Measurements from ENCODE around the gene PGRMC2. TPM values are rescaled to one million over a fixed set of nuclear protein-coding genes. Genes with fewer than 3 reads are reported as not detected.
A peak's percentile ranks its signal among the peaks of the same experiment; 100 is the strongest.

PGRMC2 gene
- total RNA-seq, 6 experiments from 2014 or later: 116 to 185 (median 129) TPM

GRCh38 chr4:128307123-128307571, 19.5 kb upstream of the PGRMC2 start:
- no peaks in the 10 kb centered on the region for H3K4me1 Mint-ChIP-seq (ENCODE audit: low read depth)
- no peaks in the 10 kb centered on the region for H3K9me3 Mint-ChIP-seq
- no peaks in the 10 kb centered on the region for H3K27me3 Mint-ChIP-seq (ENCODE audit: insufficient read depth)
- TF ChIP-seq, protein P1, sequence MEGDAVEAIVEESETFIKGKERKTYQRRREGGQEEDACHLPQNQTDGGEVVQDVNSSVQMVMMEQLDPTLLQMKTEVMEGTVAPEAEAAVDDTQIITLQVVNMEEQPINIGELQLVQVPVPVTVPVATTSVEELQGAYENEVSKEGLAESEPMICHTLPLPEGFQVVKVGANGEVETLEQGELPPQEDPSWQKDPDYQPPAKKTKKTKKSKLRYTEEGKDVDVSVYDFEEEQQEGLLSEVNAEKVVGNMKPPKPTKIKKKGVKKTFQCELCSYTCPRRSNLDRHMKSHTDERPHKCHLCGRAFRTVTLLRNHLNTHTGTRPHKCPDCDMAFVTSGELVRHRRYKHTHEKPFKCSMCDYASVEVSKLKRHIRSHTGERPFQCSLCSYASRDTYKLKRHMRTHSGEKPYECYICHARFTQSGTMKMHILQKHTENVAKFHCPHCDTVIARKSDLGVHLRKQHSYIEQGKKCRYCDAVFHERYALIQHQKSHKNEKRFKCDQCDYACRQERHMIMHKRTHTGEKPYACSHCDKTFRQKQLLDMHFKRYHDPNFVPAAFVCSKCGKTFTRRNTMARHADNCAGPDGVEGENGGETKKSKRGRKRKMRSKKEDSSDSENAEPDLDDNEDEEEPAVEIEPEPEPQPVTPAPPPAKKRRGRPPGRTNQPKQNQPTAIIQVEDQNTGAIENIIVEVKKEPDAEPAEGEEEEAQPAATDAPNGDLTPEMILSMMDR (IDR thresholded peaks at IDR 0.05): no peak
- no peak overlapping the region for H3K4me3 Mint-ChIP-seq
- H3K36me3 Mint-ChIP-seq (ENCODE audit: low read depth): no peaks in the 10 kb centered on the region
- H3K27ac Mint-ChIP-seq: no peak overlapping the region
- DNase-seq: no peak

DNA sequence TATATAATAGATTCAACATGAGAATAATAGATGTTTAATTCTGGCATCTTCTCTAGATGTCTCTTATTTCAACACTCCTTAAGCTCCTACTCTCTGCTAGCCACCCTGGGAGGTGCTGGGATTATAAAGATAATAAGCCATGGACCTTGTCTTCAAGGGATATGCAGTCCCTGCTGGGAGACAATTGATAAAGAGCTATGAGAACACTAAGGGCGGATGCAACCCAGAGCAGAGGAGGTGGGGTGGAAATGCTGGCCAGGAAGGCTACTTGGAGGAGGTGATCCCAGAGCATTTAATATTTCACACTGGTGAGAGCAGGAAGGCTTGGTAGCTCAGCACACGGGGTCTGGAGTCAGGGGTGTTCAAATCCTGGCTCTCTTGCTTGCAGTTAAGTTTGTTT, 18.3 kb upstream of the PGRMC2 start:
- TF ChIP-seq, protein P1 (IDR thresholded peaks at IDR 0.05): no peak
- H3K4me3 Mint-ChIP-seq: no peak overlapping the region
- H3K4me1 Mint-ChIP-seq (ENCODE audit: low read depth): no peaks in the 10 kb centered on the region
- H3K27me3 Mint-ChIP-seq (ENCODE audit: insufficient read depth): no peaks in the 10 kb centered on the region
- DNase-seq: no peak
- H3K36me3 Mint-ChIP-seq (ENCODE audit: low read depth): no peaks in the 10 kb centered on the region
- no peaks in the 10 kb centered on the region for H3K9me3 Mint-ChIP-seq
- no peak overlapping the region for H3K27ac Mint-ChIP-seq

DNA sequence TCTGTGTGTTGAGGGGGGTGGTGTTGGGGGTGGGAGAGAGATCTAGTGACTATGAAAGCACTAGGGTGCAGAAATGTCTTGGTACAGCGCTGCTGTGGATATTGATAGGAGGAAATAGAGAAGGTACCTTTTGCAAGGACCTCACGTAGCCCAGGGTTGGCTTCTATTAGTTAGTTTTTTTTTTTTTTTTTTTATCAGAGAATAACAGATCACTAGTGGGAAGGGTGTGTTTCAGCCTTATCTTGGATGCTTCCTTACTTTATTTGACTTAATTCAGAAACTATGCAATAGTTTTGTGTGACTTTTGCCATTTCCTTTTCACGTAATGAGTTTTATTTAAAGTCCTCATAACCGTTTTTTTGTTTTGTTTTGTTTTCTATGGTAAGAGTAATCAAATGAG, 16.4 kb upstream of the PGRMC2 start:
- Mint-ChIP-seq H3K27ac (no peak overlapping the region), H3K9me3 (no peaks in the 10 kb centered on the region), H3K27me3 (ENCODE audit: insufficient read depth) (no peaks in the 10 kb centered on the region), H3K4me3 (no peak overlapping the region), H3K36me3 (ENCODE audit: low read depth) (no peaks in the 10 kb centered on the region), H3K4me1 (ENCODE audit: low read depth) (peaks cover 13% of the 10 kb centered on the region)
- TF ChIP-seq, protein P1 (IDR thresholded peaks at IDR 0.05): no peak
- DNase-seq: no peak

DNA sequence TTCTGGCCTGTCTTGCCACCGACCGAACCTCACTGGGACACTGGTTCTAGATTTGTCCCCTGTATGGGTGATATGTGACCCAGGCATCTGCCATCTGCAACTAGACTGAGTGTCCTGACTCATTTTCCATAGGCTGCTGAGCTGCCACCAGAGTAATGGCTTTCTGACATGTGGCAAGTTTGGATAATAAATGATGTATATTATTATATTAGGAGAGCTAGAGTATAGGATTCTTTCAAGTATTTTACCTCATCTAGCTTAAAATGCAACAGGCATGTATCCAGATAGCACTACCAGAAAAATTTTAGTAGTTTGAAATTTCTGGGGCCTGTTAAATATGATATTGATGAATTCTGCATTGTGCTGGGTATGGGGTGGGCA, 15.8 kb upstream of the PGRMC2 start:
- Mint-ChIP-seq H3K27me3 (ENCODE audit: insufficient read depth) (no peaks in the 10 kb centered on the region), H3K27ac (no peak overlapping the region), H3K4me1 (ENCODE audit: low read depth) (peaks cover 14% of the 10 kb centered on the region), H3K9me3 (no peaks in the 10 kb centered on the region), H3K4me3 (no peak overlapping the region), H3K36me3 (ENCODE audit: low read depth) (no peaks in the 10 kb centered on the region)
- TF ChIP-seq, protein P1 (IDR thresholded peaks at IDR 0.05): no peak
- no peak for DNase-seq

DNA sequence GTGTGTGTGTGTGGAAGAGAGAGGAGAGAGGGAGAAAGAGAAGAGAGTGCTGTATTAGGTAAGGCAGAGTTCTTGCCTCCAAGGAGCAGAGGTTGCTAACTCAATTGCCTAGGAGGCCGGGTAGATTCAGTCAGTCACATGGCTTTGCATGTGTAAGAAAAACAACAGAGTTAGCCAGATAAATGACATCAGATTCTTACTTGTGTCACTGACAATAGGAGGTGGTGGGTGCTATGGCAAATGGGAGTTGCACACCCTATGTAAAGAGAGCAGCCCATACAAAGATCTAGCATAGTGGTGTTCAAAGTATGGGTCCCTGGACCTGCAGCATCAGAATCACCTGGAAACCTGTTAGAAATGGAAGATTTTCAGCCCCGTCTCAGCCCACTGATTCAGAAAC, 14.4 kb upstream of the PGRMC2 start:
- H3K9me3 Mint-ChIP-seq: no peaks in the 10 kb centered on the region
- no peak overlapping the region for H3K27ac Mint-ChIP-seq
- TF ChIP-seq, protein P1 (IDR thresholded peaks at IDR 0.05): no peak
- no peak overlapping the region for H3K4me3 Mint-ChIP-seq
- H3K36me3 Mint-ChIP-seq (ENCODE audit: low read depth): no peaks in the 10 kb centered on the region
- no peak for DNase-seq
- peaks cover 14% of the 10 kb centered on the region for H3K4me1 Mint-ChIP-seq (ENCODE audit: low read depth)
- no peaks in the 10 kb centered on the region for H3K27me3 Mint-ChIP-seq (ENCODE audit: insufficient read depth)

- DNase-seq: no peak
- H3K9me3 Mint-ChIP-seq: no peaks in the 10 kb centered on the region
- TF ChIP-seq, protein P1 (IDR thresholded peaks at IDR 0.05): no peak
Observed at GRCh38 chr4:128299848-128300247, 12.2 kb upstream of the PGRMC2 start.

More at GRCh38 chr4:128299848-128300247, 12.2 kb upstream of the PGRMC2 start:
- Mint-ChIP-seq H3K27me3 (ENCODE audit: insufficient read depth) (no peaks in the 10 kb centered on the region), H3K4me1 (ENCODE audit: low read depth) (peaks cover 14% of the 10 kb centered on the region), H3K4me3 (no peak overlapping the region), H3K27ac (peak overlapping the region; percentile 15; the same call in 1 of the 2 replicates), H3K36me3 (ENCODE audit: low read depth) (no peaks in the 10 kb centered on the region)
